HepG2 (cell line): Measurements from ENCODE around the gene MMP24OS. TPM values are rescaled to one million over a fixed set of nuclear protein-coding genes. Genes with fewer than 3 reads are reported as not detected.

Source experiments
- DR1 ChIP-seq: sonication (generic); formaldehyde crosslinking; IDR thresholded peaks from 2 replicates; pipeline ENCODE4 v1.8.0; 2021; ENCODE audit warnings: mild to moderate bottlenecking, missing genetic modification reagents, inconsistent platforms
- EED ChIP-seq: sonication (generic); formaldehyde crosslinking; IDR thresholded peaks from 2 replicates; pipeline ENCODE4 v1.5.0; 2020; ENCODE audit warnings: mild to moderate bottlenecking, missing genetic modification reagents
- ETV5 ChIP-seq: IDR thresholded peaks from 2 replicates; pipeline ENCODE4 v1.6.1; 2018; ENCODE audit warnings: missing biosample characterization, missing genetic modification reagents, inconsistent platforms, borderline replicate concordance
- HIC2 ChIP-seq: sonication (generic); formaldehyde crosslinking; IDR thresholded peaks from 2 replicates; pipeline ENCODE4 v1.9.0; 2022; ENCODE audit warnings: low read depth, missing genetic modification reagents
- HIVEP1 ChIP-seq: sonication (generic); formaldehyde crosslinking; IDR thresholded peaks from 2 replicates; pipeline ENCODE4 v1.4.0; 2020; ENCODE audit warnings: mild to moderate bottlenecking, missing genetic modification reagents
- HNF4A ChIP-seq: sonication (generic); formaldehyde crosslinking; IDR thresholded peaks from 2 replicates; pipeline ENCODE4 v1.4.0; 2020; ENCODE audit warnings: missing genetic modification reagents
- LCORL ChIP-seq, 2 experiments: fragments of 450-650 bp in 1 of 2; sonication (generic) in 1 of 2; formaldehyde crosslinking in 1 of 2; IDR thresholded peaks; 2 replicates each; pipeline versions ENCODE4 v1.5.0 to v1.6.1; 2017 to 2020; ENCODE audit warnings: antibody characterized with exemption in 1 of 2, missing genetic modification reagents in 1 of 2
- PRDM10 ChIP-seq: sonication (generic); formaldehyde crosslinking; IDR thresholded peaks from 2 replicates; pipeline ENCODE4 v1.4.0; 2020; ENCODE audit warnings: low read depth, missing genetic modification reagents
- SIN3B ChIP-seq: fragments of 150-350 bp; IDR thresholded peaks from 2 replicates; pipeline ENCODE4 v1.6.1; 2014; ENCODE audit warnings: low read length
- ZNF296 ChIP-seq: sonication (generic); formaldehyde crosslinking; conservative IDR thresholded peaks from 2 replicates; pipeline ENCODE4 v1.5.0; 2020; ENCODE audit warnings: mild to moderate bottlenecking, missing genetic modification reagents
- ZNF687 ChIP-seq: sonication (generic); formaldehyde crosslinking; IDR thresholded peaks from 2 replicates; pipeline ENCODE4 v1.5.1; 2020; ENCODE audit warnings: mild to moderate bottlenecking, missing genetic modification reagents, moderate library complexity
- ZNF710 ChIP-seq: sonication (generic); formaldehyde crosslinking; IDR thresholded peaks from 2 replicates; pipeline ENCODE4 v1.5.0; 2020; ENCODE audit warnings: mild to moderate bottlenecking, missing genetic modification reagents, borderline replicate concordance
- polyA plus RNA-seq, 8 experiments: library from polyadenylated mRNA; depleted of rRNA in 3 of 8; stranded (reverse) in 7 of 8; unstranded in 1 of 8; fragments of >200 nt; fragmentation: Illumina TruSeq in 4 of 8; extraction: Trizol in 4 of 8; gene quantifications; 2 replicates each; pipeline versions ENCODE4 v1.2.1 to v1.2.3, GENCODE V29; 2011 to 2016; ENCODE audit warnings: low read depth in 4 of 8, missing spikeins in 1 of 8, mixed read lengths in 1 of 8; ENCODE audit not compliant: insufficient read depth in 1 of 8
- total RNA-seq, 5 experiments: library from RNA; depleted of rRNA; stranded (reverse); fragments of >200 nt; fragmentation: Illumina TruSeq; extraction: Trizol; gene quantifications; 2 replicates each; pipeline ENCODE4 v1.2.3, GENCODE V29; 2016; ENCODE audit warnings: low read depth in 1 of 5

MMP24OS gene
- total and polyA plus RNA-seq, 2 of the 13 experiments (the other 11 are each of a cell fraction or from before 2014, with no cell fraction given), result 6.0 to 8.5 TPM

GRCh38 chr20:35287509-35288324 lies 9.8 kb upstream of the MMP24OS start (continued):
- TF ChIP-seq EED (CRISPR knock-in tag) (0 out of 2 replicates have a peak, but pooled peaks have one; percentile 7), ZNF710 (CRISPR knock-in tag) (peak; percentile 63; the same call in 1 of the 2 replicates), HNF4A (CRISPR knock-in tag) (peak; percentile 50), ZNF296 (0 out of 2 replicates have a peak, but pooled peaks have one; percentile 38), DR1 (CRISPR knock-in tag) (0 out of 2 replicates have a peak, but pooled peaks have one; percentile 40), ETV5 (CRISPR knock-in tag) (peak; percentile 26), SIN3B (no peak), LCORL (IDR thresholded peaks at IDR 0.05) (no peak), LCORL (CRISPR knock-in tag; IDR thresholded peaks at IDR 0.05) (no peak), ZNF687 (CRISPR knock-in tag) (peak; percentile 72), HIC2 (CRISPR knock-in tag) (peak; percentile 58; the same call in 1 of the 2 replicates), PRDM10 (CRISPR knock-in tag) (peak; percentile 83), HIVEP1 (CRISPR knock-in tag) (peak; percentile 64; the same call in 1 of the 2 replicates)
